Motor neuron (in vitro differentiated cells): ENCODE results near the gene MYH7B. TPM values are rescaled to one million over a fixed set of nuclear protein-coding genes. Genes with fewer than 3 reads are reported as not detected.

Source experiments
- ATAC-seq, 8 experiments: fragments of 200-7000 bp; cut with Tn5 transposase; replicated peaks in 6 of 8; 2 replicates each; pipeline ENCODE4 v1.8.0; 2021; ENCODE audit warnings: mild to moderate bottlenecking in 8 of 8, moderate library complexity in 8 of 8
- H3K27ac ChIP-seq, 2 donors: fragments of 250-450 bp; sonication (Bioruptor Pico); 2 replicates each; pipeline ENCODE4 v1.9.0; 2021; ENCODE audit warnings: antibody characterized with exemption in 2 of 2, mild to moderate bottlenecking in 2 of 2, moderate library complexity in 1 of 2
- H3K4me1 ChIP-seq, 2 donors: fragments of 250-450 bp; sonication (Bioruptor Pico); replicated peaks in 1 of 2; 2 replicates each; pipeline ENCODE4 v1.6.1; 2021; ENCODE audit warnings: antibody characterized with exemption in 2 of 2, mild to moderate bottlenecking in 2 of 2, moderate library complexity in 1 of 2
- H3K4me3 ChIP-seq, 5 donors: fragments of 250-450 bp; sonication (Bioruptor Pico); 2 replicates each; pipeline ENCODE4 v1.9.0; 2021; ENCODE audit warnings: antibody characterized with exemption in 5 of 5, mild to moderate bottlenecking in 5 of 5, moderate library complexity in 4 of 5
- WGBS, 10 experiments: fragments of 450-650 bp; shearing (Covaris generic); methylation state at CpG; one replicate each; pipeline ENCODE4 v1.0.0; 2022; 5-methylcytosine and 5-hydroxymethylcytosine counted together
- in situ Hi-C, 9 experiments: fragments of 400-800 bp; cut with MboI; loops; one replicate each; pipeline ENCODE4 v1.15.0; 2021; ENCODE audit warnings: low sequenced_read_pairs in 9 of 9, low pct_unique_long_range_greater_than_20kb in 2 of 9; ENCODE audit not compliant: unreplicated experiment in 9 of 9
- total RNA-seq, 8 experiments: library from RNA; unstranded; fragments of 300-600 nt; gene quantifications; 2 replicates each; pipeline versions ENCODE4 v1.2.3 to v1.2.4, GENCODE V29; 2022

The MYH7B gene
- 1 to 10 TPM in 5 of 8 experiments, under 1 TPM in 3; 0.76 to 3.0 (median 1.5) TPM for total RNA-seq

GRCh38 chr20:34955231-34956040 is at the start of gene MYH7B, which contains the start of gene GSS:
Gene MYH7B (plus strand): TSS chr20:34955868. CDS start chr20:34978006, 22,138 bp downstream.
Gene GSS (minus strand): TSS chr20:34955806. CDS start chr20:34951852, 3,954 bp downstream.
- WGBS, 10 experiments = 0 to 1% (median 0%) methylated on average over 2 to 37 of the region's 62 CpGs; no CpG with 5 or more reads in 3 of the 10 experiments
- peaks cover 21 to 23% of the 10 kb centered on the region in 2 donors for H3K4me1 ChIP-seq
- H3K27ac ChIP-seq = peak within 1 kb of the TSS; percentile 61 to 79
- peak; percentile 66 to 95 (median 93) for ATAC-seq
- peak within 1 kb of the TSS; percentile 47 to 67 (median 59) for H3K4me3 ChIP-seq
- in situ Hi-C loops = no loop called here

- WGBS, 10 experiments = 21 to 100% (median 66%) methylated on average over 1 to 5 of the region's 7 CpGs
- in situ Hi-C loops = no loop called here
- peak in 7 of 8 experiments; percentile 53 to 99 (median 86) for ATAC-seq
- no peak overlapping the region for H3K4me3 ChIP-seq
- H3K4me1 ChIP-seq = no peaks in the 10 kb centered on the region
- no peak overlapping the region for H3K27ac ChIP-seq
Measured at GRCh38 chr20:34907616-34908469, 47.8 kb upstream of the MYH7B start.

- no peak overlapping the region for H3K4me3 ChIP-seq
- in situ Hi-C loops = no loop called here
- 80 to 100% (median 100%) methylated on average over 1 to 3 of the region's 4 CpGs; no CpG with 5 or more reads in 5 of the 10 experiments for WGBS, 10 experiments
- H3K4me1 ChIP-seq = no peaks in the 10 kb centered on the region
- H3K27ac ChIP-seq = no peak overlapping the region
- no peak for ATAC-seq
Measured at GRCh38 chr20:34915131-34915530, 40.5 kb upstream of the MYH7B start.

GRCh38 chr20:34915749-34916455 is 39.8 kb upstream of the MYH7B start:
- Histone ChIP-seq H3K4me1 (no peaks in the 10 kb centered on the region), H3K4me3 (no peak overlapping the region), H3K27ac (no peak overlapping the region)
- ATAC-seq = no peak
- in situ Hi-C loops = no loop called here
- WGBS, 10 experiments = 88 to 100% (median 95%) methylated on average over 1 to 4 of the region's 4 CpGs; no CpG with 5 or more reads in 1 of the 10 experiments

- Histone ChIP-seq H3K4me1 (no peaks in the 10 kb centered on the region), H3K4me3 (no peak overlapping the region), H3K27ac (no peak overlapping the region)
- in situ Hi-C loops = no loop called here
- ATAC-seq = no peak
- 30 to 100% (median 82%) methylated on average over 1 to 2 of the region's 2 CpGs; no CpG with 5 or more reads in 4 of the 10 experiments for WGBS, 10 experiments
Measured at GRCh38 chr20:34916774-34917354, 38.8 kb upstream of the MYH7B start.

- in situ Hi-C loops = no loop called here
Measured at GRCh38 chr20:34920055-34920454, 35.6 kb upstream of the MYH7B start.

GRCh38 chr20:34921436-34921835 is 34.2 kb upstream of the MYH7B start:
- 63 to 100% (median 94%) methylated on average over 1 to 3 of the region's 3 CpGs; no CpG with 5 or more reads in 7 of the 10 experiments for WGBS, 10 experiments
- in situ Hi-C loops = no loop called here
- no peaks in the 10 kb centered on the region for H3K4me1 ChIP-seq
- H3K27ac ChIP-seq = no peak overlapping the region
- no peak overlapping the region for H3K4me3 ChIP-seq
- no peak for ATAC-seq

More at GRCh38 chr20:34920055-34920454, 35.6 kb upstream of the MYH7B start:
- ATAC-seq = no peak
- H3K27ac ChIP-seq = no peak overlapping the region
- H3K4me1 ChIP-seq = no peaks in the 10 kb centered on the region
- H3K4me3 ChIP-seq = no peak overlapping the region

GRCh38 chr20:34922654-34923381 is 32.9 kb upstream of the MYH7B start:
- peak in 1 of 8 experiments; percentile 42 for ATAC-seq
- no peak overlapping the region for H3K27ac ChIP-seq
- H3K4me3 ChIP-seq = no peak overlapping the region
- WGBS, 10 experiments = 20 to 100% (median 98%) methylated on average over 1 to 5 of the region's 5 CpGs; no CpG with 5 or more reads in 1 of the 10 experiments
- in situ Hi-C loops = no loop called here
- no peaks in the 10 kb centered on the region for H3K4me1 ChIP-seq

- in situ Hi-C loops = no loop called here
- no peak for ATAC-seq
- Histone ChIP-seq H3K4me1 (no peaks in the 10 kb centered on the region), H3K4me3 (no peak overlapping the region), H3K27ac (no peak overlapping the region)
- 83 to 100% (median 86%) methylated on average over 1 of the region's 2 CpGs; no CpG with 5 or more reads in 7 of the 10 experiments for WGBS, 10 experiments
Measured at GRCh38 chr20:34923414-34923813, 32.3 kb upstream of the MYH7B start.

GRCh38 chr20:34925341-34925740 is 30.3 kb upstream of the MYH7B start:
- no peak overlapping the region for H3K4me3 ChIP-seq
- ATAC-seq = no peak
- in situ Hi-C loops = no loop called here
- no peak overlapping the region for H3K27ac ChIP-seq
- 64 to 100% (median 96%) methylated on average over 1 to 2 of the region's 3 CpGs; no CpG with 5 or more reads in 4 of the 10 experiments for WGBS, 10 experiments
- H3K4me1 ChIP-seq = no peaks in the 10 kb centered on the region

GRCh38 chr20:34925981-34926380 is 29.7 kb upstream of the MYH7B start:
- ATAC-seq = no peak
- Histone ChIP-seq H3K4me3 (no peak overlapping the region), H3K27ac (no peak overlapping the region), H3K4me1 (no peaks in the 10 kb centered on the region)
- 60 to 86% methylated on average over 1 of the region's 1 CpG; no CpG with 5 or more reads in 8 of the 10 experiments for WGBS, 10 experiments
- in situ Hi-C loops = no loop called here

- 100% methylated on average over 1 of the region's 1 CpG; no CpG with 5 or more reads in 9 of the 10 experiments for WGBS, 10 experiments
- Histone ChIP-seq H3K27ac (no peak overlapping the region), H3K4me3 (no peak overlapping the region), H3K4me1 (no peaks in the 10 kb centered on the region)
- no peak for ATAC-seq
- in situ Hi-C loops = no loop called here
Measured at GRCh38 chr20:34926581-34926980, 29.1 kb upstream of the MYH7B start.
